Right lobe of liver (tissue), 4 donors: ENCODE measurements around the gene GCKR.
"Not testable (repeated sequence)": the region's sequence is repeated elsewhere in the genome, so short reads cannot be mapped to it uniquely, and the experiment has no call there.

Experiments
- CTCF ChIP-seq, 4 donors: fragments of 200-600 bp in 3 of 4; fragments of 450-650 bp in 1 of 4; IDR thresholded peaks; one replicate each; pipeline versions ENCODE4 v1.5.1 to v1.8.0; 2016 to 2022; ENCODE audit warnings: antibody characterized with exemption in 4 of 4, mild to moderate bottlenecking in 2 of 4
- POLR2A ChIP-seq: fragments of 450-650 bp; IDR thresholded peaks from one replicate; pipeline ENCODE4 v1.6.1; 2017; ENCODE audit warnings: antibody characterized with exemption, mild to moderate bottlenecking
- donor health status: DM: no; HTN: no; CAD: no.
- donor health status: DM: no; HTN: no; CAD: no.
- donor health status: DM: no; HTN: yes; CAD: no.

GRCh38 chr2:27539649-27540048 lies 43.0 kb downstream of the GCKR start:
- TF ChIP-seq CTCF (IDR thresholded peaks at IDR 0.05); POLR2A: not testable (repeated sequence)
